CD4-positive, alpha-beta T cell (primary cell): Measurements from ENCODE around the gene GPR176. TPM values are rescaled to one million over a fixed set of nuclear protein-coding genes. Genes with fewer than 3 reads are reported as not detected.

Experiments used
- ATAC-seq: fragments of 200-7000 bp; cut with Tn5 transposase; one replicate; pipeline ENCODE4 v1.10.0; 2022; ENCODE audit warnings: mild to moderate bottlenecking; ENCODE audit not compliant: poor library complexity
- CTCF ChIA-PET: fragments of 350-600 bp; sonication (Branson Sonifier 250); formaldehyde crosslinking; loops from one replicate; lab custom pipeline; 2021; ENCODE audit warnings: antibody characterized with exemption, inconsistent platforms; lab: Charles Lee
- POLR2A ChIA-PET: fragments of 350-600 bp; sonication (Branson Sonifier 250); formaldehyde crosslinking; loops from one replicate; lab custom pipeline; 2021; ENCODE audit warnings: antibody characterized with exemption, inconsistent platforms; lab: Charles Lee
- DNase-seq, 14 experiments: peaks; one replicate each; pipeline ENCODE4 v3.0.0-alpha.2; 2013 to 2020; ENCODE audit warnings: mixed read lengths in 2 of 14
- H3K27ac ChIP-seq, 2 donors: one replicate each; pipeline versions ENCODE4 v1.5.1 to v1.7.0; 2013; ENCODE audit warnings: low read length in 2 of 2, low read depth in 1 of 2, mild to moderate bottlenecking in 1 of 2
- H3K27me3 ChIP-seq, 2 experiments: 1 replicate in 1 of 2; 2 replicates in 1 of 2; pipeline versions ENCODE4 v1.6.1 to v1.7.0; 2013; ENCODE audit warnings: low read length in 2 of 2, control low read depth in 1 of 2, mild to moderate bottlenecking in 1 of 2, moderate library complexity in 1 of 2; ENCODE audit not compliant: insufficient read depth in 2 of 2, control insufficient read depth in 1 of 2
- H3K36me3 ChIP-seq: one replicate; pipeline ENCODE4 v1.6.1; 2013; ENCODE audit warnings: low read length, control low read depth; ENCODE audit not compliant: insufficient read depth
- H3K4me1 ChIP-seq: one replicate; pipeline ENCODE4 v1.6.1; 2013; ENCODE audit warnings: low read length, control low read depth; ENCODE audit not compliant: insufficient read depth
- H3K4me3 ChIP-seq: one replicate; pipeline ENCODE4 v1.5.1; 2013; ENCODE audit warnings: mild to moderate bottlenecking, low read length, moderate library complexity
- H3K9me3 ChIP-seq, 2 experiments: 1 replicate in 1 of 2; 2 replicates in 1 of 2; pipeline versions ENCODE4 v1.6.1 to v1.7.0; 2013; ENCODE audit warnings: low read length in 2 of 2, mild to moderate bottlenecking in 2 of 2, control low read depth in 1 of 2, moderate library complexity in 1 of 2; ENCODE audit not compliant: control insufficient read depth in 1 of 2, insufficient read depth in 1 of 2
- H3K27ac Mint-ChIP-seq: one replicate; pipeline ENCODE4 v1.8.0; 2020; ENCODE audit warnings: mixed read lengths
- H3K27me3 Mint-ChIP-seq: one replicate; pipeline ENCODE4 v1.8.0; 2021; ENCODE audit warnings: mixed read lengths
- H3K36me3 Mint-ChIP-seq: one replicate; pipeline ENCODE4 v1.8.0; 2021; ENCODE audit warnings: low read depth, mixed read lengths
- H3K4me1 Mint-ChIP-seq: one replicate; pipeline ENCODE4 v1.8.0; 2021; ENCODE audit warnings: low read depth, mixed read lengths
- H3K4me3 Mint-ChIP-seq: one replicate; pipeline ENCODE4 v1.8.0; 2020; ENCODE audit warnings: mild to moderate bottlenecking, mixed read lengths
- H3K9me3 Mint-ChIP-seq: one replicate; pipeline ENCODE4 v1.8.0; 2020; ENCODE audit warnings: mixed read lengths
- CTCF ChIP-seq: fragments of 200-600 bp; IDR thresholded peaks from one replicate; pipeline ENCODE4 v1.8.0; 2022; ENCODE audit warnings: antibody characterized with exemption, mild to moderate bottlenecking
- intact Hi-C, 2 experiments: fragments of 100-400 bp; cut with DNase I in 1 of 2; cut with micrococcal nuclease in 1 of 2; formaldehyde crosslinking; loops; one replicate each; pipeline versions ENCODE4 v1.15.1 to v1.9.0; 2023 to 2025; cut with DNase I, micrococcal nuclease
- total RNA-seq, 174 experiments: library from RNA in 2 of 174; stranded (reverse) in 2 of 174; gene quantifications; one replicate each; pipeline ENCODE4 v1.2.3 and lab custom pipeline; 2021 to 2026

GPR176 gene
- total RNA-seq, 2 experiments from 2014 or later = not detected

- Histone ChIP-seq H3K4me3 (no peak overlapping the region), H3K4me1 (no peaks in the 10 kb centered on the region), H3K9me3 (no peaks in the 10 kb centered on the region), H3K27ac (no peak overlapping the region), H3K36me3 (no peaks in the 10 kb centered on the region), H3K27me3 (peaks cover 13 to 19% of the 10 kb centered on the region in 2 experiments)
- no peak for TF ChIP-seq CTCF
- no peak for DNase-seq
- intact Hi-C loops = loop anchor here in 1 of 2 experiments (10.0 kb wide), 1 partner anchor 59 kb away; no protein-coding TSS in a partner anchor
- Mint-ChIP-seq H3K27ac (no peak overlapping the region), H3K9me3 (no peaks in the 10 kb centered on the region), H3K4me1 (no peaks in the 10 kb centered on the region), H3K36me3 (no peaks in the 10 kb centered on the region), H3K27me3 (peaks cover 36% of the 10 kb centered on the region), H3K4me3 (no peak overlapping the region)
- CTCF ChIA-PET = no interaction called here
- ATAC-seq = no peak
- POLR2A ChIA-PET = no interaction called here
These were observed 116.0 kb downstream of the GPR176 start for GRCh38 chr15:39804026-39804425.

GRCh38 chr15:39803016-39803415 is 117.0 kb downstream of the GPR176 start:
- POLR2A ChIA-PET = interaction anchor here (0.5 kb wide), 1 partner anchor 417 kb away, joined by 3 read pairs; no protein-coding TSS in a partner anchor
- Histone ChIP-seq H3K36me3 (no peaks in the 10 kb centered on the region), H3K9me3 (no peaks in the 10 kb centered on the region), H3K4me3 (no peak overlapping the region), H3K4me1 (no peaks in the 10 kb centered on the region), H3K27me3 (peaks cover 17 to 23% of the 10 kb centered on the region in 2 experiments), H3K27ac (no peak overlapping the region)
- Mint-ChIP-seq H3K36me3 (no peaks in the 10 kb centered on the region), H3K9me3 (no peaks in the 10 kb centered on the region), H3K27ac (no peak overlapping the region), H3K4me3 (no peak overlapping the region), H3K4me1 (no peaks in the 10 kb centered on the region), H3K27me3 (peaks cover 39% of the 10 kb centered on the region)
- ATAC-seq = no peak
- no peak for TF ChIP-seq CTCF
- intact Hi-C loops = loop anchor here in 1 of 2 experiments (10.0 kb wide), 1 partner anchor 58 kb away; no protein-coding TSS in a partner anchor
- no peak for DNase-seq
- CTCF ChIA-PET = interaction anchor here (0.5 kb wide), 1 partner anchor 61 kb away, joined by 3 read pairs; no protein-coding TSS in a partner anchor

GRCh38 chr15:39801641-39802309 is 118.3 kb downstream of the GPR176 start:
- H3K36me3 Mint-ChIP-seq = no peaks in the 10 kb centered on the region
- CTCF ChIA-PET = no interaction called here
- no peaks in the 10 kb centered on the region for H3K9me3 Mint-ChIP-seq
- POLR2A ChIA-PET = no interaction called here
- Histone ChIP-seq H3K27ac (no peak overlapping the region), H3K27me3 (peaks cover 14 to 31% of the 10 kb centered on the region in 2 experiments), H3K4me3 (no peak overlapping the region), H3K4me1 (no peaks in the 10 kb centered on the region), H3K9me3 (no peaks in the 10 kb centered on the region), H3K36me3 (no peaks in the 10 kb centered on the region)
- DNase-seq = peak in 2 of 14 experiments; percentile 23 to 35
- no peak overlapping the region for H3K4me3 Mint-ChIP-seq
- no peak overlapping the region for H3K27ac Mint-ChIP-seq
- H3K4me1 Mint-ChIP-seq = no peaks in the 10 kb centered on the region
- peaks cover 49% of the 10 kb centered on the region for H3K27me3 Mint-ChIP-seq
- ATAC-seq = peak; percentile 41
- intact Hi-C loops = loop anchor here in 1 of 2 experiments (10.0 kb wide), 1 partner anchor 57 kb away; no protein-coding TSS in a partner anchor
- peak; percentile 20 for TF ChIP-seq CTCF
